GM19463 (cell line): Measurements from ENCODE around the gene AK4.
"Not testable (repeated sequence)": the region's sequence is repeated elsewhere in the genome, so short reads cannot be mapped to it uniquely, and the experiment has no call there.

Experiments used
- ATAC-seq: cut with Tn5 transposase; IDR thresholded peaks from one replicate; pipeline ENCODE4 v1.9.1; 2021; ENCODE audit warnings: mild to moderate bottlenecking, moderate library complexity; ENCODE audit not compliant: unreplicated experiment

Gene AK4

DNA sequence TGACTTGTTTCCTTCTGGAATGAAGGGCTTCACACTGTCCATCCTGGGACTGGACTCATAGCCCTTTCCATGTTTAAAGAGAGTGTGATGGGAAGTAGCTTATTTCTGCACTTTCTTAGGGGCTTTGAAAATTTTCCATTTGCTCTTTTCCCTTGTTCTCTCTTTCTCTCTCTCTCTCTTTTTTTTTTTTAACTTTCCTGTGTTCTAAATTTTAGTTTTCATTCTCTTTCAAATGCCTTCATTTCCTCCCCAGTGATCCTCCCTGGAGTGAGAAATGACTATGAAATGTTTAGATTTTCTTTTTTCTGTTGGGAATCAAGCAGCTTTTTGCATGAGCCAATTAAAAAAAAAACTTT is 2.1 kb downstream of the AK4 start:
- ATAC-seq = no peak

- no peak for ATAC-seq
Observed at GRCh38 chr1:65150583-65151263, 2.7 kb downstream of the AK4 start.

DNA sequence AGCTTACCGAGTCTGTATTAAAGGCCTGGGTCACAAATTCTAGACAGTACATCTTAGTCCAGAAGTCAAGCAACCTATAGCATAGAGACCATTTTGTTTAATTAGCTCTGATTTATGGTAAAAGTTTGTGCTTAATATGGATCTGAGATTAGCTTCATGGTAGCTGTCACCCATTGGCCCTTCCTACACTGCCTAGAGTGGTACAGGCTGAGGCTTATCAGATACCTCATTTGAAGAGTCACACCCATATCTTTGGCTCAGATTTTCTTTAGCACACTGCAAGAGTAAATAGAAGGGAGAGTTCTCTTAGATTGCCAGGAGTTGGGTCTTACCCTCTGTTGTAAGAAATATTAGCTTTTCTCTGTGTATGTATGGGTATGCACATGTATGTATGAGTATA is 3.6 kb downstream of the AK4 start:
- ATAC-seq = no peak

- no peak for ATAC-seq
Observed at GRCh38 chr1:65153635-65154034, 5.6 kb downstream of the AK4 start.

- ATAC-seq = no peak
Observed at GRCh38 chr1:65156910-65157545, 9.0 kb downstream of the AK4 start.

GRCh38 chr1:65157546-65157941 is 9.5 kb downstream of the AK4 start:
- no peak for ATAC-seq

DNA sequence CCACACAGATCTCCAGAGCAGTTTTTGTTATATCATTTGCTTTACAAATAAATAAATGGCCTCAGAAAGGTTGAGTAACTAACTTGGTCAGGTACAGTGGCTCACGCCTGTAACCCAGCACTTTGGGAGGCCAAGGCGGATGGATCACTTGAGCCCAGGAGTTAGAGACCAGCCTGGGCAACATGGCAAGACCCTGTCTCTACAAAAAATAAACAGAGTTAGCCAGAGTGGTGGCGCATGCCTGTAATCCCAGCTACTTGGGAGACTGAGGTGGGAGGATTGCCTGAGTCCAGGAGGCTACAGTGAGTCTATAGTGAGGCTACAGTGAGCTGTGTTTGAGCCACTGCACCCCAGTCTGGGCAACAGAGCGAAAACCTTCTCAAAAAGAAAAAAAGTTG is 11.3 kb downstream of the AK4 start:
- not testable (repeated sequence) for ATAC-seq

- no peak for ATAC-seq
Observed at GRCh38 chr1:65159801-65160523, 12.0 kb downstream of the AK4 start.

- ATAC-seq = no peak
Observed at GRCh38 chr1:65163201-65163805, 15.3 kb downstream of the AK4 start.

DNA sequence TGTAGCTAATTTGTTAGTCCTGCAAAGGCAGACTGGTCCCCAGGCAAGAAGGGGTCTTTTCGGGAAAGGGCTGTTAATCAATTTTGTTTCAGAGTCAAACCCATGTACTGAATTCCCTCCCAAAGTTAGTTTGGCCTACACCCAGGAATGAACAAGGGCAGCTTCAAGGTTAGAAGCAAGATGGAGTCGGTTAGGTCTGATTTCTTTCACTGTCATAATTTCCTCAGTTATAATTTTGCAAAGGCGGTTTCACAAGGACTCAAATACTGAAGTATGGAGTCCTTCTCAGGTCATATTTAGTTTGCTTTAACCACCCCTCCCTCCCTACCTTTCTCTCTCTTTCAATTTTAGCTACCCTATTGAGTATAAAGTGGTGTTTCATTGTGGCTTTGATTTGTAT is 16.1 kb downstream of the AK4 start:
- ATAC-seq = not testable (repeated sequence)

GRCh38 chr1:65164633-65165032 is 16.6 kb downstream of the AK4 start:
- ATAC-seq = no peak

- ATAC-seq = peak; percentile 74
Observed at GRCh38 chr1:65165269-65165993, 17.4 kb downstream of the AK4 start.

DNA sequence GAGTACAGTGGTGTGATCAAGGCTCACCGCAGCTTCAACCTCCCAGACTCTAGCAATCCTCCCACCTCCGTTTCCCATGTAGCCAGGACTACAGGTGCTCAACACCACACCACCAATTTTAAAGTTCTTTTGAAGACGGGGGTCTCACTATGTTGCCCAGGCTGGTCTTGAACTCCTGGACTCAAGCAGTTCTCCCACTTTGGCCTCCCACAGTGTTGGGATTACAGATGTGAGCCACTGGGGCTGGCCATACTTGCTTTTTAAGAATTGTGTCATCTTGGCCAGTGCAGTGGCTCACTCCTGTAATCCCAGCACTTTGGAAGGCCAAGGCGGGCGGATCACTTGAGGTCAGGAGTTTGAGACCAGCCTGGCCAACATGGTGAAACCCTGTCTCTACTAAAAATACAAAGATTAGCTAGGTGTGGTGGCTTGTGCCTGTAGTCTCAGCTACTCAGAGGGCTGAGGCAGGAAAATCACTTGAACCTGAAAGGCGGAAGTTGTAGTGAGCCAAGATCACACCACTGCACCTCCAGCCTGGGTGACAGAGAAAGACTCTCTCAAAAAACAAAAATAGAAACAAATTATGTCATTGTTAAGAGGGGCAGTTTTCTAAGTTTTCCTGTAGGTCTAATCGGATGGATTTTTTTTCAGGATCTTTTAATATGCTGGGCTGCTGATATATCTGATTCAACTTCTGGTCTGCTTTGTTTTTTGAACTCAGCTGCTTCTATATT is 18.7 kb downstream of the AK4 start:
- ATAC-seq = no peak

- no peak for ATAC-seq
Observed at GRCh38 chr1:65167586-65168242, 19.7 kb downstream of the AK4 start.

DNA sequence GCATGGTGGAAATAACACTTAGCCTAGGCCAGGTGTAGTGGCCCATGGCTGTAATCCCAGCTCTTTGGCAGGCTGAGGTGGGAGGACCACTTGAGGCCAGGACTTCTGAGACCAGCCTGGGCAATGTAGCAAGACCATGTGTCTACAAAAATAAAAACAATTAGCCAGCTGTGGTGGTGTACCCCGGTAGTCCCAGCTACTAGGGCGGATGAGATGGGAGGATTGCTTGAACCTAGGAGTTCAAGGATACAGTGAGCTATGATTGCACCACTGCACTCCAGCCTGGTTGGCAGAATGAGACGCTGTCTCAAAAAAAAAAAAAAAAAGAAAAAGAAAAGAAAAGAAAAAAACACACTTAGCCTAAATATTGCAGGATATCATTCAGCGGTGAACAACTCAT is 20.9 kb downstream of the AK4 start:
- no peak for ATAC-seq

GRCh38 chr1:65170511-65171142 is 22.6 kb downstream of the AK4 start:
- no peak for ATAC-seq

- no peak for ATAC-seq
Observed at GRCh38 chr1:65172936-65173690, 25.1 kb downstream of the AK4 start.

DNA sequence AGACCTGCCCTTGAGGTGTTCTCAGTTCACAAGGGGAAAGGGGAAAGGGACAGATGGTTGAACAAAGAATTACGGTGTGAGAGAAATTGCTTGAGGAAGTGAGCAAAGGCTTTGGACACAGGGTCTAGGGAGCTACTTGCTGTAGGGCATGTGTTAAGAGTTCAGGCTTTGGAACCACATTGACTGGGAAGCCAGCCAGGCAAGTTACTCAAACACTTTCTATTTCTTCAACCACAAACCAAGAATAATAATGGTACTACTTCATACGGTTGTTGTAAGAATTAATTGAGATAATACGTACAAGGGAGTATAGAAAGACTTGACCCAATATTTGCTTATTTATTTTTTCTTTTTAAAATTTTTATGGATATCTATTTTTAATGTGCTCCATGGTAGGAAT is 26.6 kb downstream of the AK4 start:
- peak; percentile 72 for ATAC-seq
